C4-2B (cell line): ENCODE results near the gene OR10D3.

Experiments
- CTCF ChIP-seq: fragments of 450-650 bp; conservative IDR thresholded peaks from 2 replicates; pipeline ENCODE4 v1.5.1; 2017; ENCODE audit warnings: mild to moderate bottlenecking
- ZFX ChIP-seq: fragments of 450-650 bp; IDR thresholded peaks from 2 replicates; pipeline ENCODE4 v1.6.1; 2017

GRCh38 chr11:124179310-124179709 is 3.8 kb upstream of the OR10D3 start:
- no peak for TF ChIP-seq CTCF
- no peak for TF ChIP-seq ZFX
